Esophagus muscularis mucosa (tissue), 4 donors: ENCODE data around the gene CDH4. TPM values are rescaled to one million over a fixed set of nuclear protein-coding genes. Genes with fewer than 3 reads are reported as not detected.

Experiments used
- DNase-seq: peaks from one replicate; pipeline ENCODE4 v3.0.0-alpha.2; 2017; ENCODE audit errors: extremely low spot score
- H3K27ac ChIP-seq, 4 donors: fragments of 200-600 bp; sonication (generic); replicated peaks in 1 of 4; 1 replicate in 3 of 4; 2 replicates in 1 of 4; pipeline ENCODE4 v1.5.1; 2016 to 2019; ENCODE audit warnings: mild to moderate bottlenecking in 1 of 4
- H3K27me3 ChIP-seq, 4 donors: fragments of 200-600 bp; sonication (generic); one replicate each; pipeline versions ENCODE4 v1.5.1 to v1.6.0; 2016 to 2019
- H3K36me3 ChIP-seq, 4 donors: fragments of 200-600 bp; sonication (generic); one replicate each; pipeline ENCODE4 v1.5.1; 2016 to 2019
- H3K4me1 ChIP-seq, 4 donors: fragments of 200-600 bp; sonication (generic); one replicate each; pipeline ENCODE4 v1.5.1; 2016 to 2019
- H3K4me3 ChIP-seq, 4 donors: fragments of 200-600 bp; sonication (generic); 1 replicate in 2 of 4; 2 replicates in 2 of 4; pipeline ENCODE4 v1.5.1; 2016 to 2019; ENCODE audit warnings: mild to moderate bottlenecking in 4 of 4, moderate library complexity in 1 of 4
- H3K9me3 ChIP-seq, 4 donors: fragments of 200-600 bp; sonication (generic); 1 replicate in 3 of 4; 2 replicates in 1 of 4; pipeline ENCODE4 v1.5.1; 2016 to 2019
- CTCF ChIP-seq, 3 experiments: fragments of 200-600 bp in 2 of 3; fragments of 450-650 bp in 1 of 3; sonication (generic) in 2 of 3; IDR thresholded peaks; one replicate each; pipeline ENCODE4 v1.5.1; 2017 to 2019; ENCODE audit warnings: antibody characterized with exemption in 3 of 3, mild to moderate bottlenecking in 2 of 3, moderate library complexity in 1 of 3
- EP300 ChIP-seq: sonication (generic); formaldehyde crosslinking; IDR thresholded peaks from one replicate; pipeline ENCODE4 v1.6.1; 2017; ENCODE audit warnings: antibody characterized with exemption
- POLR2A ChIP-seq: fragments of 450-650 bp; IDR thresholded peaks from one replicate; pipeline ENCODE4 v1.6.1; 2017; ENCODE audit warnings: antibody characterized with exemption, moderate library complexity, mild to moderate bottlenecking, low read depth
- POLR2AphosphoS5 ChIP-seq, 2 donors: sonication (generic); formaldehyde crosslinking; IDR thresholded peaks; one replicate each; pipeline ENCODE4 v1.6.1; 2017; ENCODE audit warnings: antibody characterized with exemption in 2 of 2
- WGBS: methylation state at CpG from one replicate; pipeline ENCODE4 v1.1.5; 2018; 5-methylcytosine and 5-hydroxymethylcytosine counted together
- intact Hi-C: fragments of 100-400 bp; cut with DNase I; formaldehyde crosslinking; loops from one replicate; pipeline ENCODE4 v1.15.1; 2023
- total RNA-seq, 4 donors: library from RNA; depleted of rRNA; stranded (reverse); fragments of >200 nt; gene quantifications; one replicate each; pipeline versions ENCODE4 v1.1.0 to v1.2.1, GENCODE V29; 2016

The CDH4 gene
- total RNA-seq, 4 donors from 2014 or later = 0.42 to 1.3 (median 0.48) TPM

DNA sequence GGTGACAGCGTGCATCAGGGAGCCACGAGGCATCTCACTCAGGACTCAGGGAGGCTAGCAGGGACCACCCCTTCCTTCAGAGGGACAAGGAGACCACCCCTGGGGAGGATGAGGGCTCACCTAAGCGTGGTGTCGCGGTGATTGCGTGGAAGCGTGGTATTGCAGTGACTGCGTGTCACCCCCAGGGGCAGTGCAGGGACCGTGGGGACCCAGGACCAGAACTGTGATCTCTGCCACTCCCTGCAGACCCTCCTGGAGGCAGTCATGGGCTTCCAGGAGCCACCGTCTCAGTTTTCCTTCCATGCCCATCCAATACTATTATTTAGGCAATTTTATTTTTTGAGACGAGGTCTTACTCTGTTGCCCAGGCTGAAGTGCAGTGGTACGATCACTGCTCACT lies 666.5 kb downstream of the CDH4 start:
- TF ChIP-seq EP300 (no peak), POLR2AphosphoS5 (IDR thresholded peaks at IDR 0.05) (no peak), POLR2A (no peak), CTCF (IDR thresholded peaks at IDR 0.05) (no peak)
- no peaks in the 10 kb centered on the region for H3K4me1 ChIP-seq
- no peaks in the 10 kb centered on the region for H3K36me3 ChIP-seq
- peaks cover 0 to 42% (median 0%) of the 10 kb centered on the region in 4 donors for H3K27me3 ChIP-seq
- H3K4me3 ChIP-seq = no peak overlapping the region
- WGBS = 89% methylated on average over 12 of the region's 12 CpGs
- H3K9me3 ChIP-seq = no peaks in the 10 kb centered on the region
- intact Hi-C loops = no loop called here
- DNase-seq = no peak
- H3K27ac ChIP-seq = no peak overlapping the region

DNA sequence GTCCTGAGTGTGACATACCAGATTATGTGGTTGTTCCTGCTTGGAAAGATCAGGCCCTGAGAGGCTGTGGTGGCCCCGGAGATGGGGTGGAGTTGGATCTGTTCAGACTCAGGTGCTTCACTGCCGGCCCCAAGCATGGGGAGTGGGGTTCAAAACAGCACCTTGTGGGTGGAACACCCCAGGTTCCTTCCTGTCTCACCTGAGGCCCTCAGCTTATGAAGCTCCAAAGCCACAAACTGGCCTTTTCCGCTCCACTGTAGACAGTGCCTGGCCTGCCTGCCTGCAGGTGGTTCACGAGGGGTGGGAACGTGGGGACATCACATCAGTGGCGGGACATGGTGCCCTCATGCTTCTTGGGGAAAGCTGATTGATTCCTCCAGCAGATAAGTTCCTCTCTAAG lies 667.2 kb downstream of the CDH4 start:
- no peak for DNase-seq
- H3K4me3 ChIP-seq = no peak overlapping the region
- no peak for TF ChIP-seq CTCF (IDR thresholded peaks at IDR 0.05)
- no peak for TF ChIP-seq POLR2A
- no peak for TF ChIP-seq EP300
- no peak for TF ChIP-seq POLR2AphosphoS5 (IDR thresholded peaks at IDR 0.05)
- H3K9me3 ChIP-seq = no peaks in the 10 kb centered on the region
- intact Hi-C loops = no loop called here
- H3K27me3 ChIP-seq = peaks cover 0 to 49% (median 0%) of the 10 kb centered on the region in 4 donors
- no peaks in the 10 kb centered on the region for H3K36me3 ChIP-seq
- 98% methylated on average over 6 of the region's 6 CpGs for WGBS
- H3K4me1 ChIP-seq = no peaks in the 10 kb centered on the region
- H3K27ac ChIP-seq = no peak overlapping the region

- TF ChIP-seq POLR2AphosphoS5 (IDR thresholded peaks at IDR 0.05) (no peak), POLR2A (no peak)
- intact Hi-C loops = no loop called here
Measured at GRCh38 chr20:61919675-61920365, 667.8 kb downstream of the CDH4 start.

DNA sequence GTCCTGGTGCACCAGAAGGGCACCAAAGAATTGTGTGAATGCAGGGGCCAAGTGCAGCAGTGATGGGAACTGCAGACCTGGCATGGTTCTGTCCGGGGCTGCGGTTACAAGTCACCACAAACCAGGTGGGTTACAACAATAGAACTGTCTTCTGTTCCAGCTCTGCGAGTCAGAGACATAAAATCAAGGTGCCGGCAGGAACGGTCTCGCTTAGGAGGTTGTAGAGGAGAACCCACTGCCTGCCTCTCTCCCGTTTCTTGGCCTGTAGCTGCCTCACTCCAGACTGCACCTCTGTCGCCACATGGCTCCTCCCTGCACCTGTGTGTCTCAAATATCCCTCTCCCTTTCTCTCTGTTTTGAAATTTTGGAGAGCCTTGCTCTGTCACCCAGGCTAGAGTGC lies 670.4 kb downstream of the CDH4 start:
- H3K4me1 ChIP-seq = no peaks in the 10 kb centered on the region
- H3K36me3 ChIP-seq = no peaks in the 10 kb centered on the region
- TF ChIP-seq CTCF (IDR thresholded peaks at IDR 0.05) (no peak), POLR2AphosphoS5 (IDR thresholded peaks at IDR 0.05) (no peak)
- H3K9me3 ChIP-seq = no peaks in the 10 kb centered on the region
- H3K27me3 ChIP-seq = peaks cover 0 to 37% (median 0%) of the 10 kb centered on the region in 4 donors
- no peak for DNase-seq
- H3K4me3 ChIP-seq = no peak overlapping the region
- intact Hi-C loops = no loop called here
- 77% methylated on average over 8 of the region's 8 CpGs for WGBS
- no peak overlapping the region for H3K27ac ChIP-seq

More at GRCh38 chr20:61919675-61920365, 667.8 kb downstream of the CDH4 start:
- 83% methylated on average over 42 of the region's 42 CpGs for whole genome bisulfite sequencing
- no peak overlapping the region for H3K4me3 ChIP-seq
- H3K27ac ChIP-seq = no peak overlapping the region
- DNase-seq = no peak
- no peaks in the 10 kb centered on the region for H3K9me3 ChIP-seq
- H3K27me3 ChIP-seq = peaks cover 0 to 53% (median 0%) of the 10 kb centered on the region in 4 donors
- H3K36me3 ChIP-seq = no peaks in the 10 kb centered on the region
- no peaks in the 10 kb centered on the region for H3K4me1 ChIP-seq

DNA sequence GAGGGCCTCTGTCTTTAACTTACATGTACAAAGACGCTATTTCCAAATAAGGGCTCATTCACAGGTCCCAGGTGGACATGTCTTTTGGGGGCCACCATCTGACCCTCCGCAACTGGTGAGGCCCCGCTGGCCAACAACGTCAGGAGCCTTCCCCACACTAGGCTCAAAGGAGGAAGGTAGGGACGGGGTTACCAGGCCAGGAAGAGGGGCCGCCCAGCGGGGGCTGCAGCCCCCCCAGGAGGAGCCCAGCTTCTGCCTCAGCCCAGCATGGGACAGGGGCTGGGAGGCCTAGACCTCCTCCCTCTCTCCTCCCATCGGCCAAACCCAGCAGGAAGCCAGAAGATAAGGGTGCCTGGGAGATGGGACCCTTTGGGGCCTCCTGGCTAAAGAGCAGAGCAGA lies 670.9 kb downstream of the CDH4 start:
- no peak overlapping the region for H3K4me3 ChIP-seq
- TF ChIP-seq POLR2AphosphoS5 (IDR thresholded peaks at IDR 0.05) (no peak), EP300 (no peak)
- H3K36me3 ChIP-seq = no peaks in the 10 kb centered on the region
- H3K4me1 ChIP-seq = no peaks in the 10 kb centered on the region
- H3K27ac ChIP-seq = no peak overlapping the region
- no peaks in the 10 kb centered on the region for H3K9me3 ChIP-seq
- DNase-seq = no peak
- peaks cover 0 to 32% (median 0%) of the 10 kb centered on the region in 4 donors for H3K27me3 ChIP-seq
- 85% methylated on average over 2 of the region's 8 CpGs for WGBS
- intact Hi-C loops = no loop called here
